Measurements from ENCODE around the gene JTB.
A peak's percentile ranks its signal among the peaks of the same experiment; 100 is the strongest.
"Not testable (repeated sequence)": the region's sequence is repeated elsewhere in the genome, so short reads cannot be mapped to it uniquely, and the experiment has no call there.

Gene JTB

DNA sequence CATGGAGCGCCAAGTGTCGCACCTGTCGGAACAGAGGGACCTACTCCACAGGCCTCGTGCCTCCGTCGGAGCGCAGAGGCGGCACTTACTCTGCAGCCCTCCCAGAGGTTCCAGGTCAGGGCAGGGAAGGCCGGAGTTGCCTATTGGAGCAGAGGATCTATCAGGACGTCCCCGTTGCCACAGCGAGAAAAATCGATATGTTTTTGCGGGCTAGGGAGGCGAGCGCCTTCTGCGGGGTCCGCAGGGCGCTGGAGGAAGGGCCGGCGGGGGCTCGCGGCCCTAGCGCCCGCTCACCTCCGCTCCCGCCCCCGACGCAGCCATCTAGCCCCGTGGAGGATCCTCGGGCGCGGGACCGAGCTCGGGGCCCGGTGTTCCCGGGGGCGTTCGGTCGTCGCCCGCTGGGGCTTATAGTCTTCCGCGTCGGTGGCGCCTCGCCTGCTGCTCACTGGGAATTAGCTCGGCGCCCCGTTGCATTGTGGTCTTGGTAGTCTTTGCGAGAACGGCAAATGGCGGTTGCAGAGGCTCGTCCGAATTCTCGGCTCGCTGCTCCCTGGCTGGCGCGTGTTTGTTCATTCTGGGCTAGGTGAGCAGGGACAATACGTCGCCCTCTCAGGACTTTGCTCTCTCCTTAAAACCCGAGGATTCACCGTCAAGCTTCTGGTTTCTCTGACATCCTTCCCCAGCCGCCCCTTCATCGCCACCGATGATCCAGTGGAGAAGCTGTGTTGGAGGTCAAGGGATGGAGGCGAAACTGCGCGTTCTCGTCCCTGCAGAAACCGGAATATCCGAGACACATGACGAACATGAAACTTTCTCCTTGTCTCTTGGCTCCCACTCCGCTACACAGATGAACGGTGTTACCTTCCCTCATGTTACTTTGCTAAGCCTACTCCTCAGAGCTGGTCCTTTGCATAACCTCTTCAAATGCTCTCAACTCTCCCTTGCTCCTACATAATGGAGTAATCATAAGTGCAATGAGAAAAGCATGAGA is at the start of gene JTB:
TSS of gene JTB (minus strand) at position 425 of the 991 bp plus-strand sequence. CDS start at position 3, 422 bp downstream.
- DNase-seq, result peak; percentile 93

DNA sequence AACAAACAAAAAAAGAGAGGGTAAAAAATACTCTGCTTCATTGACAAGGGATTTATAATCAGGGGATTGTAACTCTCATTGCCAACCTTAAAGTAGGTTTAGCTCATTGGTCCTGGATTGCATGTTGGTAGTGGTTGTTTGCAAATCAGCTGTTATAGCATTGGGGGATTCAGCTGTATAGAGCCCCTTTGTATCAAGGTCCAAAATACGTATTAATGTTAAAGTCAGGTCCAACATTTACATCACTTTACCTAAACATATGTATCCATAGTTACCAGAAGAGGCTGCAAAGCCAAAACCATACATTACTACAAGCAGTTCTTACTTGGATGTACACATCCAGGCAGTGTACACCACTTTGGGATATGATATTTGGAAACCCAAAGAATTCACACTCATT is 42.5 kb upstream of the JTB start:
- no peak for DNase-seq

DNA sequence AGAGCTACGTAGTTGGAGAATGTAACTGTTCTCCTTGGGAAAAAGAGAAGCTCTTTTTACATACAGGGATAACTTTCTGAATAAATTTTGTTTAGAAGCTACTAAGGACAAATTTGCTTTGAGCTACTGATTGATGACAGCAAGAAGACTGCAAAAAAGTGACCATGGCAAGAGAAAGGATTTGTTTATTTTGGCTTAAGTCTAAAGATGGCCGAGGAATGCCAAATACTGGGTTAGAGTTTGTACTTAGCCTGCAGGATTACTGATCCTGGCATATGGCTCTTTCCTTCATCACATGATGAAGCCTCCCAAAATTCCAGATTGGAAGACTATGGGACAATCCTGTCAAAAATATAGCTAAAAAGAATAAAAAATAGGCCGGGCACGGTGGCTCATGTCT is 41.8 kb upstream of the JTB start:
- DNase-seq, result no peak

DNA sequence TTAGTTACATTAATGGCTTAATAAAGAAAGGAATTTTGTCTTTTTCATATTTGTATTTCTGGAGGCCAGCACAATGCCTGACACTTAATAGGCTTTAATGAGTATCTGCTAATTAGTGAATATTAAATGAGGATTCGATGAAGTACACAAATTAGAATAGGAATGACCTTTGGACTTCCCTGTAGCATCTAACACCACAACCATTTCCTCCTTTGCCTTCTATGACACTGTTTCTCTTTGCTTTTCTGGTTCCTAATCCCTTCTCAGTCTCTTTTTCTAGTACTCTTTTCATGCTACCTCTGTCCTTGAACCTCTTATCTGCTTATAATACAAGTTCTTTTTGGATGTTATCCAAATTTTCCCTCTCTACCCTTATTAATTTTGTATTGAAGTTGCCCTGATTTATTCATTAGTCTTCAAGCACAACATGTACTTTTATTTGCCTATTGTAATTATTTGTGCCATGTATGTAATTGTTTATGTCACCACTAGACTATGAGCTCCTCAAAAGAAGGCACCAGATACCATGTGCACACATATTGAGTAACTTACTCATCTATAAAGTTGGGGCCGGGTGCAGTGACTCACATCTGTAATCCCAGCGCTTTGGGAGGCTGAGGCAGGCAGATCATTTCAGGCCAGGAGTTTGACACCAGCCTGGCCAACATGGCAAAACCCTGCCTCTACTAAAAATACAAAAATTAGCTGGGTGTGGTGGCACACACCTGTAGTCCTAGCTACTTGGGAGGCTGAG is 36.9 kb upstream of the JTB start:
- DNase-seq, result peak; percentile 65

DNA sequence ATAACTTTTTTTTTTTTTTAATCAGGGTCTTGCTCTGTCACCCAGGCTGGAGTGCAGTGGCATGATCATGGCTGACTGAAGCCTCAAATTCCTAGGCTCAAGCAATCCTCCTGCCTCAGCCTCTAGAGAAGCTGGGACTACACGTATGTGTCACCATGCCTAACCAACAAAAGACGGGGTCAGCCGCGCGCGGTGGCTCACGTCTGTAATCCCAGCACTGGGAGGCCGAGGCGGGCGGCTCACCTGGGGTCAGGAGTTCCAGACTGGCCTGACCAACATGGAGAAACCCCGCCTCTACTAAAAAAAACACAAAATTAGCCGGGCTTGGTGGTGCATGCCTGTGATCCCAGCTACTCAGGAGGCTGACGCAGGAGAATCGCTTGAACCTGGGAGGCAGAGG is 35.1 kb upstream of the JTB start:
- DNase-seq, result not testable (repeated sequence)

DNA sequence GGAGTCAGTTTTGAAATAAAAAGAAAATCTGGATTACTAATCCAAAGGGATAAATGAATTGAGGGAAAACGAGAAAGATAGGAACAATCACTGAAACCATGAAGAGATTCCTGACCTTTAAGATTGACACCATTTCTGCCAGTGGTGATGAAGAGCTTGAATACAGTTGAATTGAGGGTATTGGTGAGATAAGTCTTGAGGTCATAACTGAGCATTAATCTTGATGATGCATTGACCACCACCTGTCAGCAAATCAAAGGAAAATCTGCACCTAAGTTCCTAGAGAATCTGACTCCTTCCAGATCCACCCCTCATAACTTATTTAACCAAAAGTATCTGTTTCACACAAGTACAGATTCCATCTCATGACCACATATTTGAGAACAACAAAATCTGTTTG is 34.7 kb upstream of the JTB start:
- no peak for DNase-seq

DNA sequence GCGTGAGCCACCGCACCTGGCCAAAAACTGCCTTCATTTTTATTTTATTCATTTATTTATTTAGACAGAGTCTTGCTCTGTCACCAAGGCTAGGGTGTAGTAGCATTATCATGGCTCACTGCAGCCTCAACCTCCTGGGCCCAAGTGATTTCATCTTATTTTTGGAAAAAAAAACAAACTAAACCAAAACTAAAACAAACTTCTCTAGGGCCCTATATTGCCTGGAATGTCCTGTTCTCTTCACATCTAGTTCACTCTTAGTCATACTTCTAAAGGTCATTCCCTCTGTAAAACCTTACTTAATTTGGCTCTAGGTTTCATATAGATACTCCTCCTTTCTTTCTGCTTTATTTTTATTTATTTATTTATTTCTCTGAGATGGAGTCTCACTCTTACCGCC is 28.7 kb upstream of the JTB start:
- DNase-seq, result no peak

DNA sequence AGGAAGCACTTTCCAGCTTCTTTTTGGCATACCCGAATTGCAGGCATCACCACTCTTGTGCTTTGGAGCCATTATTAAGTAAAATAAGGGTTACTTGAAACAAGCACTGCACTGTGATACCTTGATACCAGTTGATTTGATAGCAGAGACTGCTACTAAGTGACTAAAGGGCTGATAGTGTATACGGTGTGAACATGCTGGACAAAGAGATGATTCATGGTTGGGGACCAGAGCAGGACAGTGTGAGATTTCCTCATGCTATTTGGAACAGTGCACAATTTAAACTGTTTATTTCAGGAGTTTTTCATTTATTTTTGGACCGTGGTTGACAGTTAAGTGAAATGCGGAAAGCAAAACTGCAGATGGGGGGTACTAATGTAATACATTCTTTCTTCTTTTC is 22.9 kb upstream of the JTB start:
- DNase-seq, result no peak

DNA sequence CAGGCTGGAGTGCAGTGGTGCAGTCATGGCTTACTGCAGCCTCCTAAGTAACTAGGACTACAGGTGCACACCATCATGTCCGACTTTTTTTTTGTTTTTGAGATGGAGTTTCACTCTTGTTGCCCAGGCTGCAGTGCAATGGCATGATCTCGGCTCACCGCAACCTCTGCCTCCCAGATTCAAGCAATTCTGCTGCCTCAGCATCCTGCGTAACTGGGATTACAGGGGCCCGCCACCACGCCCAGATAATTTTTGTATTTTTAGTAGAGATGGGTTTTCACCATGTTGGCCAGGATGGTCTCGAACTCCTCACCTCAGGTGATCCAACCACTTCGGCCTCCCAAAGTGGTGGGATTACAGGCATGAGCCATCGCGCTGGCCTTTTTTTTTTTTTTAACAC is 19.4 kb upstream of the JTB start:
- DNase-seq, result peak; percentile 42

DNA sequence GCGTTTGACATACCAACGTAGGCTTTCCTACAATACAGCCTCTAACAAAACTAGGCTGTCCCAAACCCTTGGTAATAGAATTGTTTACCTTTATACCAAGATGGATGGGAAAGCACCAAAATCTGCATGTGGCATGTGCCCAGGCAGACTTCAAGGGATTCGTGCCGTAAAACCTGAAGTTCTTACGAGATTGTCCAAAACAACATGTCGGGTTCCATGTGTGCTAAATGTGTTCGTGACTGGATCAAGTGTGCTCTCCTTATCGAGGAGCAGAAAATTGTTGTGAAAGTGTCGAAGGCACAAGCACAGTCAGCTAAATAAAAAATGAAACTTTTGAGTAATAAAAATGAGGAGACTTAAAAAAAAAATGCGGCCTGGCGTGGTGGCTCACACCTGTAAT is 18.2 kb upstream of the JTB start:
- no peak for DNase-seq

DNA sequence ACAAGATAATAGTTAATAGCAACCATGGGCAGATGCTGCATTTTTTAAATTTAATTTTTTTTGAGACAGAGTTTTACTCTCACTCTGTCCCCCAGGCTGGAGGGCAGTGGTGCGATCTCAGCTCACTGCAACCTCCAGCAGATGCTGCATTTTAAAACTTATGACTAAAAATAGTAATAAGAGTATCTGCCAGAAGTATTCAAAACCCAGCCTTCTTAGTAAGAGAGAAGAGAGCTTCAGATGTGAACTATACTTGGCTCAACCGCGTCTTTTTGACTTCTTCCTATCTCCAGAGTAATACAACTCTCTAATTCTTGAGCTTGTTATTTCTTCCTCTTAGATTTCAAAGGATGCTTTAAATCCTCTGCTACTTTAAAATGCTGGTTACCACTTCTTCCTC is 17.7 kb upstream of the JTB start:
- no peak for DNase-seq

DNA sequence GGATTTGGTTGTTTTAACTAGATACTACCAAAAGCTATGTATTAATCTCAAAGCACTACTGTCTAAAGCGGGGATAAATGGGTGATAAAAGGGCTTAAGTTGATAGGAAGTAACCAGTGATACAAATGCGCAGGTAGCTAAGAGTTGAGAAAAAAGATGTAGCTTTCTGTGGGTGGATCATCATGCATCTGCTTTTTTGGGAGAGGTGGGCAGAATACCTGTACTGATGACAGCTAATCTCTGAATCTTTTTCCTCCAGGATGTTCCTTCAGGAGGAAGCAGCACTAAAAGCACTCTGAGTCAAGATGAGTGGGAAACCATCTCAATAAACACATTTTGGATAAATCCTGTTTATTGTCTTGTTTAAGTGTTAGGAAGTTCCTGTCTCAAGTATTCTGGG is 14.3 kb upstream of the JTB start:
- DNase-seq, result no peak

DNA sequence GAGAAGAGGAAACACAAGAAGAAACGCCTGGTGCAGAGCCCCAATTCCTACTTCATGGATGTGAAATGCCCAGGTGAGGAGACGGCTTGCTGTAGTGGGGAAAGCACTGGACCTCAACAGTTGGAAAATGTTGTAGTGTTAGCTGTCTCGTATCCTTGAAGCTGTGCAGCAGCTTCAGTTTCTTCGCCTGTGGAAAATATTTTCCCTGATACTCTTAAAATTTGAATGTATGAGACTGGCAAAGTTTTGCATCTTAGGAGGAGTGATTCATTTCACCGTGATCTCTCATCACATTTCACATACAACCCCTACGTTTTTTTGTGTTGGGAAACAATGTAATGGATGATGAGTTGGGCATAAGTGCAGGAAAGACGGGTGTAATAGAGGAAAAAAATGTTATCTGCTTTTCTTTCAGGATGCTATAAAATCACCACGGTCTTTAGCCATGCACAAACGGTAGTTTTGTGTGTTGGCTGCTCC is 13.7 kb upstream of the JTB start:
- no peak for DNase-seq

DNA sequence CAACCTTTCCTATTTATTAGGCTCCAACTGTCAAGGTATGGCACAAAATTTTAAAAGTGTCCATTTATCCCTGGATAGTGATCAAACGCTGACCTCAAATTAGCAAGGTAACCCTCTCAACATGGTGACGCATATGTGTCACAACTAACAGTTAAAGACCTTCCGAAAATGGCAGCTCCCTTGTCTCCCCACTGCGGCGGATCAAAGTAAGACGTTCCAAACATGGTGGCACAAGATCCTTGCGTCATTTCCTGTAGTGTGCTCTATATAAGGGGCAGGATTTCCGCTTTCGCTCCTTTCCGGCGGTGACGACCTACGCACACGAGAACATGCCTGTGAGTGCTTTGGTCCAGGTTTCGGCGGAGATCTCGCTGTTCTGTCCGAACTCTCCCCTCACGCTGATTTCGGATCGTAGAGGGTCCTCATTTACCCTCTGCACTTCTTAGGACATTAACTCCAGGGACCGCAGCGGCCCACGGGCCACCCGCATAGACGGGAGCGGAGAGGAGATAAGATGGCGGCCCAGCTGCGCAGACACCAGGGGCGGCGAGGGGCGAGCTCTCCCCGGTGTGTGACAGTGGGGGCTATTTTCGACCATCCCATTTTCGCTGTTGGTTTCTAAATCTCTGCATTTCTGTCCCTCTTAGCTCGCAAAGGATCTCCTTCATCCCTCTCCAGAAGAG is 13.1 kb upstream of the JTB start, which contains the start of gene RPS27:
TSS of gene RPS27 (plus strand) at position 295 of the 683 bp plus-strand sequence. CDS start at position 330, 35 bp downstream.
- DNase-seq, result peak; percentile 99

DNA sequence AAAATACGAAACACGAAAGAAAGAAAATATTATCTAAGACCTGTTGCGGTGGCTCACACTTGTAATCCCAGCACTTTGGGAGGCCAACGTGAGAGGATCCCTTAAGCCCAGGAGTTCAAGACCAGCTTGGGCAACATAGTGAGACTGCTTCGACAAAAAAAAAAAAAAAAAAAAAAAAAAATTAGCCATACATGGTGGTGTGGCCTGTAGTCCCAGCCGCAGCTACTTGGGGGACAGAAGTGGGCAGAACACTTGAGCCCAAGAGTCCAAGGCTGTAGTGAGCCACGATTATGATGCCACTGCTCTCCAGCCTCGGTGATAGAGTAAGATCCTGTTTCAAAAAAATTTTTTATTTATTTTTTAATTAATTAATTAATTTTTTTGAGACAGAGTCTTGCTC is 10.1 kb upstream of the JTB start:
- no peak for DNase-seq

DNA sequence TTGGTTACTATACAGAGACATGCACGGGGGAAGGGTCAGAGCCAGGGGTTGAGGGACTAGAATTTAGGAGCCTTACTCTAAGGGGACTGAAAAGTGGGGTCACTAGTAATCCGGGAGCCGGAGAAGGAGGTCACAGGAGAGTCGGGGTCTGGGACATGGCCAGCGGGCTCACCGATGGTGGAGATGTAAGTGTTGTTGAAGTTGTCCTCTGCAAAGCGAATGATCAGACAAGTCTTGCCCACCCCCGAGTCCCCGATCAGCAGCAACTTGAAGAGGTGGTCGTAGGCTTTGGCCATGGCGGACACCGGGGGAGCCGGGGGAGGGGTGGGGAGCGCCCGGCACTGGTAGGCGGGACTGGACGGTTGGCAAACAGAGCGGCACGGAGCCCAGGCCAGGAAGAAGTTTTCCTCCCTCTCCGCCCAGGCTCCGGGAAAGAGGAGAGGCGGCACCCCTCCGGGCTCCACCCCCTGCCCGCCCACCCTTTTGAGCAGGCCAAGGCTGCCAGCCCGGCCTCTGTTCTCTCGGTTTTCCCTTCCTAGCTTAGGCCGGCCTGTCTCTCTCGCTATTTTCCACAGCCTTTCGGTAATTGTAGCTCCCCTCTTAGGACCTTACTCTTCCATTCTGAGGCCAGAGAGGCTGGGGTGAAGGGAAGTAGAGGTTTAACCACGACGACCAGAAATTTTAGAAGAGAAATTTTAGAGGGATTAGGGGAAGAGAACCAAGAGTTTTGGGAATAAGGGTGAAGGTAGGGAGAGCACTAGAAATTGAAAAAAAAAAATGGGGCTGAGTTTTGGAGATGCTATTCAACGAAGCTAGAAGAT is 8.7 kb upstream of the JTB start, which contains the start of gene RAB13:
TSS of gene RAB13 (minus strand) at position 399 of the 821 bp plus-strand sequence. CDS start at position 296, 103 bp downstream.
- peak; percentile 92 for DNase-seq

DNA sequence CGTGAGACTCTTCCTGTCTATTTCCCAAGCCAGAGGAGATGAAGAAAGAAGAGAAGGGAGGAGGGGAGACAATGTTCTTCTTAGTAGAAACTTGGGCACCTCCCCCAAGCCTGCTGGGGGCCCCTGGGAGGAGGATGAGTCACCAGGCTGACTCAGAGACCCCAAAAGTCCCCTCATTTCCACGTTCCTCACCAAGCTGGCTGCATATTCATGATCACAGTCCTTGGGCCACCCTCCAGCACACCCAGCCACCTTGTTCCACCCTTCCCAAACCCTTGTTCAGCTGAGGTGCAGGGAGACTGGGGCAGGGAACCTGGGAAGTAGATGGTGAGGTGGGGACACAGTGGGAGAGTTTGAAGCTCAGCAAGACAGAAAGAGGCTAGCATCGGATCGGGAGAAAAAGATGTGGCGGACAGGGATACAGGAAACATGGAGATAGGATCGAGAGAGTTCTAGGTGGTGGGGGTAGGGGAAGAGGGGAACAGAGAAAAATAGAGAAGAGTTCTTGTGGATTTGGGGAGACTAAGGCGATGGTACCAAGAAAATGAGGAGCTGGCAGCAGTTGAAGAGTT is 8.0 kb upstream of the JTB start:
- no peak for DNase-seq

DNA sequence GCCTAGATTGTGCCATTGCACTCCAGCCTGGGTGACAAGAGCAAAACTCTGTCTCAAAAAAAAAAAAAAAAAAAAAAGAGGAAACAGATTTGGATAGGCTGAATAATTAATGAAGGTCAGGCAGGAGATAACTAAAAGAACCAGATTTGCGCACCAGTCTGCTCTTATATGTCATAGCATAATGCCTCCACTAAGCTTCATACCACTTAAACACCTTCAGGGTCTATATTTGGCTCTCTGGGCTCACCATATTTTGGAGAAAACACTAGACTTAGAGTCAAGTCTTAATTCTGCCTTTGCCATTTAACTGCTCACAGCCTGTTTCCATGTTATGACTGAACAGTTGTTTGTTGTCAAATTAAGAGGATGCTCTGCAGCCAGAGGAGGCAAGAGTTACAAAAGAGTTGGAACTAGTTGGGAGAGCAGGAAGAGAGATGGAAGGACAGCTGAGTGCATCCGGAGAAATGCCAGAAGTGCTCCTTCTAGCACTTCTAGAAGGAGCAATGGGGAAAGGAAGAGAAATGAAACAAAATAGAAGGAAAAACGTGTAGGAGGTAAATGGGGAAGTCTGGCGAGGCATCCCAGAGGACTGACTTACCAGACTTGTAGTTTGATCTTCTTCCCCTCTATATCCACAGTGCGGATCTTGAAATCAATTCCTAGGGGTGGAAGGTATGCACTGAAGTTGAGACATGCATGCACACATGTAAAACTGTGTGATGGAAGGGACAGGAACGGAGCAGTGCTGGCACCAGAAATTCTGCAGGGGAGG is 6.8 kb upstream of the JTB start:
- DNase-seq, result no peak

DNA sequence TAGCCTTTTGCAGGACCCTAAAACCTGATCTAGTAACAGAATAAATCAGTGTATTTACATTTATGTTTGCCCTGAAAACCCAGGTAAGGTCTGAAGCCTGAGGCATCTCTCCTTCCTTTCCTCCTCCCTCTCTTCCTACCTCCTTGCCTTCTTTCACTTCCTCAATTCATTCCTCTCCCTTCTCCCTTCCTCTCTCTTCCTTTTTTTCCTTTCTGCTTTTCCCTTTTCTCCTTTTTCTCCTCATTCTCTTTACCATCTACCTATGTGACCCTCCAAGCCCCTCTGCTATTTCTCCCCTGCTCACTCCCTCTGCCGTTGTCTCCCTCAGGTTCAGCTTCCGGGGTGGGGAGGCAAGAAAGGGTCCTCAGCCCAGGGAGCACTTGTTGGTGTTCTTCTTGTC is 4.3 kb upstream of the JTB start:
- not testable (repeated sequence) for DNase-seq

DNA sequence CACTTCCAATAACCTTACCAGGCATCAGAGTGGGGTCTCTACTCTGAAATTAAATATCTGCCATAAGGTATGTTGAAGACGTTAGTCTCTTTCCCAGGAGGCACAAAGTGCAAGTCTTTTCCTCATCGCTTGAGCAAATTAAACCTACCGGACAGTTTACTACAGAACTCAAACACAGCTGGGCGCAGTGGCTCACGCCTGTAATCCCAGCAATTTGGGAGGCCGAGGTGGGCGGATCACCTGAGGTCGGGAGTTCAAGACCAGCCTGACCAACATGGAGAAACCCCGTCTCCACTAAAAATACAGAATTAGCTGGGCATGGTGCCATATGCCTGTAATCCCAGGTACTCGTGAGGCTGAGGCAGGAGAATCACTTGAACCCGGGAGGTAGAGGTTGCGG is 1.6 kb upstream of the JTB start:
- not testable (repeated sequence) for DNase-seq
